SK-N-SH (cell line): Measurements from ENCODE around the gene LMF1. TPM values are rescaled to one million over a fixed set of nuclear protein-coding genes. Genes with fewer than 3 reads are reported as not detected.

ENCODE experiments used
- CTCF ChIA-PET: fragments of 300-600, 350-600 bp; formaldehyde crosslinking; extraction: SDS; loops from one replicate; lab custom pipeline; 2021; lab: Yijun Ruan, JAX
- POLR2A ChIA-PET: fragments of 350-600 bp; sonication (Branson Sonifier 250); formaldehyde crosslinking; extraction: SDS; loops from one replicate; lab custom pipeline; 2020; ENCODE audit warnings: antibody characterized with exemption, inconsistent platforms; lab: Yijun Ruan, JAX
- DNase-seq: peaks from one replicate; pipeline ENCODE4 v3.0.0; 2012
- H2AFZ ChIP-seq: fragments of 200-600 bp; sonication (generic); 2 replicates; pipeline ENCODE4 v1.8.1; 2016; ENCODE audit warnings: antibody characterized with exemption, mild to moderate bottlenecking, low read depth
- H3F3A ChIP-seq: fragments of 200-600 bp; sonication (generic); replicated peaks from 2 replicates; pipeline ENCODE3; 2016; ENCODE audit warnings: antibody characterized with exemption, mild to moderate bottlenecking; ENCODE audit not compliant: insufficient read depth
- H3K27ac ChIP-seq, 2 experiments: fragments of 200-500 bp in 1 of 2; fragments of 200-600 bp in 1 of 2; sonication (Bioruptor generic) in 1 of 2; sonication (generic), shearing (Covaris generic) in 1 of 2; 2 replicates each; pipeline versions ENCODE4 v1.5.1 to v1.6.1; 2014 to 2016; ENCODE audit warnings: low read depth in 2 of 2, inconsistent platforms in 1 of 2, low read length in 1 of 2, mild to moderate bottlenecking in 1 of 2, mixed read lengths in 1 of 2
- H3K27me3 ChIP-seq: fragments of 200-600 bp; sonication (generic), shearing (Covaris generic); 2 replicates; pipeline ENCODE4 v1.6.1; 2016; ENCODE audit warnings: mixed run types; ENCODE audit not compliant: insufficient read depth
- H3K36me3 ChIP-seq, 2 experiments: fragments of 200-500 bp in 1 of 2; fragments of 200-600 bp in 1 of 2; sonication (Bioruptor generic) in 1 of 2; sonication (generic) in 1 of 2; replicated peaks in 1 of 2; 2 replicates each; pipeline versions ENCODE3 to v1.5.1; 2014 to 2016; ENCODE audit warnings: low read length in 1 of 2, mild to moderate bottlenecking in 1 of 2; ENCODE audit not compliant: insufficient read depth in 2 of 2, control insufficient read depth in 1 of 2
- H3K4me1 ChIP-seq, 2 experiments: fragments of 200-500 bp in 1 of 2; fragments of 200-600 bp in 1 of 2; sonication (Bioruptor generic) in 1 of 2; sonication (generic), shearing (Covaris generic) in 1 of 2; 2 replicates each; pipeline versions ENCODE4 v1.5.1 to v1.6.1; 2014 to 2016; ENCODE audit warnings: low read depth in 1 of 2, low read length in 1 of 2, mixed run types in 1 of 2; ENCODE audit not compliant: insufficient read depth in 2 of 2, control insufficient read depth in 1 of 2
- H3K4me2 ChIP-seq: fragments of 200-600 bp; sonication (generic), shearing (Covaris generic); 2 replicates; pipeline ENCODE4 v1.6.1; 2017; ENCODE audit warnings: mixed run types
- H3K4me3 ChIP-seq, 2 experiments: fragments of 200-500 bp in 1 of 2; fragments of 200-600 bp in 1 of 2; sonication (Bioruptor generic) in 1 of 2; sonication (generic), shearing (Covaris generic) in 1 of 2; 2 replicates each; pipeline versions ENCODE4 v1.5.1 to v1.8.1; 2014 to 2016; ENCODE audit warnings: low read depth in 2 of 2, inconsistent platforms in 1 of 2, low read length in 1 of 2, mild to moderate bottlenecking in 1 of 2, mixed read lengths in 1 of 2, moderate library complexity in 1 of 2
- H3K79me2 ChIP-seq: fragments of 200-600 bp; sonication (generic); 2 replicates; pipeline ENCODE4 v1.8.1; 2017; ENCODE audit warnings: mild to moderate bottlenecking; ENCODE audit not compliant: insufficient read depth
- H3K9ac ChIP-seq: fragments of 200-600 bp; sonication (generic); 2 replicates; pipeline ENCODE4 v1.6.1; 2017; ENCODE audit warnings: mixed run types
- H3K9me2 ChIP-seq: fragments of 200-600 bp; sonication (generic); 2 replicates; pipeline ENCODE4 v1.6.1; 2017; ENCODE audit warnings: mixed run types
- H3K9me3 ChIP-seq: fragments of 200-600 bp; sonication (generic); 2 replicates; pipeline ENCODE4 v1.6.1; 2017; ENCODE audit warnings: mixed run types, mild to moderate bottlenecking, moderate library complexity
- H4K20me1 ChIP-seq: fragments of 200-600 bp; sonication (generic); 2 replicates; pipeline ENCODE4 v1.6.1; 2017; ENCODE audit warnings: mild to moderate bottlenecking, mixed run types; ENCODE audit not compliant: insufficient read depth
- CHD2 ChIP-seq: fragments of 150-350 bp; IDR thresholded peaks from 2 replicates; pipeline ENCODE4 v1.6.1; 2018; ENCODE audit warnings: low read length; ENCODE audit not compliant: partially characterized antibody
- EZH2phosphoT487 ChIP-seq: fragments of 200-600 bp; sonication (generic); IDR thresholded peaks from 2 replicates; pipeline ENCODE4 v1.6.1; 2017; ENCODE audit warnings: low read depth, mixed run types, mild to moderate bottlenecking, antibody characterized with exemption, moderate library complexity, borderline replicate concordance
- FOSL2 ChIP-seq: IDR thresholded peaks from 2 replicates; pipeline ENCODE4 v1.4.0; 2012; ENCODE audit warnings: low read depth, mild to moderate bottlenecking, moderate library complexity, borderline replicate concordance
- FOXM1 ChIP-seq: IDR thresholded peaks from 2 replicates; pipeline ENCODE4 v1.4.0; 2012; ENCODE audit warnings: low read depth, mild to moderate bottlenecking
- JUND ChIP-seq: IDR thresholded peaks from 2 replicates; pipeline ENCODE4 v1.4.0; 2012
- MXI1 ChIP-seq: IDR thresholded peaks from 2 replicates; pipeline ENCODE4 v1.6.1; 2012; ENCODE audit warnings: mild to moderate bottlenecking, low read depth, low read length, improper control_type of control experiment
- NRF1 ChIP-seq: IDR thresholded peaks from 2 replicates; pipeline ENCODE4 v1.6.1; 2012; ENCODE audit warnings: low read depth, mild to moderate bottlenecking, low read length
- POLR2AphosphoS5 ChIP-seq: IDR thresholded peaks from 2 replicates; pipeline ENCODE4 v1.6.1; 2012; ENCODE audit warnings: low read depth, low read length
- RAD21 ChIP-seq: IDR thresholded peaks from 2 replicates; pipeline ENCODE4 v1.6.1; 2012; ENCODE audit warnings: mild to moderate bottlenecking, low read length
- RCOR1 ChIP-seq: fragments of 150-350 bp; IDR thresholded peaks from 2 replicates; pipeline ENCODE4 v1.6.1; 2017; ENCODE audit warnings: antibody characterized with exemption, low read length
- RXRA ChIP-seq: IDR thresholded peaks from 2 replicates; pipeline ENCODE4 v1.4.0; 2012; ENCODE audit warnings: low read depth, mild to moderate bottlenecking, borderline replicate concordance
- SMC3 ChIP-seq: IDR thresholded peaks from 2 replicates; pipeline ENCODE4 v1.6.1; 2012; ENCODE audit warnings: low read depth, low read length, improper control_type of control experiment
- TAF1 ChIP-seq: IDR thresholded peaks from 2 replicates; pipeline ENCODE4 v1.6.1; 2012; ENCODE audit warnings: low read depth, mild to moderate bottlenecking, low read length, moderate library complexity, borderline replicate concordance
- TEAD4 ChIP-seq: IDR thresholded peaks from 2 replicates; pipeline ENCODE4 v1.4.0; 2012; ENCODE audit warnings: mild to moderate bottlenecking, borderline replicate concordance; ENCODE audit not compliant: insufficient read depth
- ZBTB33 ChIP-seq: IDR thresholded peaks from 2 replicates; pipeline ENCODE4 v1.4.0; 2012; ENCODE audit warnings: low read depth, borderline replicate concordance
- WGBS: methylation state at CpG from one replicate; pipeline ENCODE4 v1.1.6; 2017; ENCODE audit warnings: low lambda C conversion rate; 5-methylcytosine and 5-hydroxymethylcytosine counted together
- polyA plus RNA-seq, 3 experiments: library from polyadenylated mRNA; depleted of rRNA; stranded (reverse); fragments of >200 nt; gene quantifications; 2 replicates each; pipeline ENCODE4 v1.2.3, GENCODE V29; 2012
- TF ChIP-seq, protein P1 (sequence below): IDR thresholded peaks from 2 replicates; pipeline ENCODE4 v1.6.1; 2012; ENCODE audit warnings: mild to moderate bottlenecking, low read depth, low read length, moderate library complexity

Gene LMF1
- polyA plus RNA-seq, 1 of the 3 experiments (the other 2 are of a cell fraction), result 5.7 TPM

- Histone ChIP-seq H3K27ac (no peak overlapping the region), H3K9ac (no peak overlapping the region), H3K4me1 (no peaks in the 10 kb centered on the region), H3K9me3 (no peaks in the 10 kb centered on the region), H3K79me2 (no peaks in the 10 kb centered on the region), H3F3A (no peaks in the 10 kb centered on the region), H3K36me3 (no peaks in the 10 kb centered on the region), H3K4me2 (no peak overlapping the region), H4K20me1 (no peaks in the 10 kb centered on the region), H3K9me2 (no peaks in the 10 kb centered on the region), H3K27me3 (peaks cover 10% of the 10 kb centered on the region; the same call in 1 of the 2 replicates), H2AFZ (no peak overlapping the region), H3K4me3 (no peak overlapping the region)
- WGBS, result 59% methylated on average over 11 of the region's 11 CpGs
- DNase-seq, result no peak
- ChIA-PET CTCF (interaction anchor here (0.6 to 1.4 kb wide), 2 partner anchors 18 to 118 kb away, joined by 4 read pairs; no protein-coding TSS in a partner anchor), POLR2A (no interaction called here)
- no peak for TF ChIP-seq FOXM1
- no peak for TF ChIP-seq TEAD4
- TF ChIP-seq POLR2AphosphoS5, result no peak
- no peak for TF ChIP-seq ZBTB33
- TF ChIP-seq SMC3, result no peak
- no peak for TF ChIP-seq NRF1
- TF ChIP-seq EZH2phosphoT487, result no peak
- no peak for TF ChIP-seq RXRA
- TF ChIP-seq CHD2, result no peak
- no peak for TF ChIP-seq FOSL2
- TF ChIP-seq RAD21, result no peak
- TF ChIP-seq RCOR1, result no peak
- TF ChIP-seq JUND, result no peak
- no peak for TF ChIP-seq TAF1
- TF ChIP-seq MXI1, result no peak
- TF ChIP-seq, protein P1, sequence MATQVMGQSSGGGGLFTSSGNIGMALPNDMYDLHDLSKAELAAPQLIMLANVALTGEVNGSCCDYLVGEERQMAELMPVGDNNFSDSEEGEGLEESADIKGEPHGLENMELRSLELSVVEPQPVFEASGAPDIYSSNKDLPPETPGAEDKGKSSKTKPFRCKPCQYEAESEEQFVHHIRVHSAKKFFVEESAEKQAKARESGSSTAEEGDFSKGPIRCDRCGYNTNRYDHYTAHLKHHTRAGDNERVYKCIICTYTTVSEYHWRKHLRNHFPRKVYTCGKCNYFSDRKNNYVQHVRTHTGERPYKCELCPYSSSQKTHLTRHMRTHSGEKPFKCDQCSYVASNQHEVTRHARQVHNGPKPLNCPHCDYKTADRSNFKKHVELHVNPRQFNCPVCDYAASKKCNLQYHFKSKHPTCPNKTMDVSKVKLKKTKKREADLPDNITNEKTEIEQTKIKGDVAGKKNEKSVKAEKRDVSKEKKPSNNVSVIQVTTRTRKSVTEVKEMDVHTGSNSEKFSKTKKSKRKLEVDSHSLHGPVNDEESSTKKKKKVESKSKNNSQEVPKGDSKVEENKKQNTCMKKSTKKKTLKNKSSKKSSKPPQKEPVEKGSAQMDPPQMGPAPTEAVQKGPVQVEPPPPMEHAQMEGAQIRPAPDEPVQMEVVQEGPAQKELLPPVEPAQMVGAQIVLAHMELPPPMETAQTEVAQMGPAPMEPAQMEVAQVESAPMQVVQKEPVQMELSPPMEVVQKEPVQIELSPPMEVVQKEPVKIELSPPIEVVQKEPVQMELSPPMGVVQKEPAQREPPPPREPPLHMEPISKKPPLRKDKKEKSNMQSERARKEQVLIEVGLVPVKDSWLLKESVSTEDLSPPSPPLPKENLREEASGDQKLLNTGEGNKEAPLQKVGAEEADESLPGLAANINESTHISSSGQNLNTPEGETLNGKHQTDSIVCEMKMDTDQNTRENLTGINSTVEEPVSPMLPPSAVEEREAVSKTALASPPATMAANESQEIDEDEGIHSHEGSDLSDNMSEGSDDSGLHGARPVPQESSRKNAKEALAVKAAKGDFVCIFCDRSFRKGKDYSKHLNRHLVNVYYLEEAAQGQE, result no peak
Measured at GRCh38 chr16:853306-853705, 117.5 kb downstream of the LMF1 start.
